Esophagus squamous epithelium (tissue), 4 donors: ENCODE results near the gene PPIP5K2.

ENCODE experiments used
- POLR2A ChIP-seq, 4 donors: fragments of 450-650 bp; IDR thresholded peaks; one replicate each; pipeline ENCODE4 v1.6.1; 2017; ENCODE audit warnings: antibody characterized with exemption in 4 of 4, mild to moderate bottlenecking in 4 of 4, moderate library complexity in 3 of 4
- TF ChIP-seq, protein P1 (sequence below), 6 experiments: fragments of 450-650 bp in 4 of 6; fragments of 200-600 bp in 2 of 6; sonication (generic) in 2 of 6; IDR thresholded peaks; one replicate each; pipeline ENCODE4 v1.5.1; 2016 to 2019; ENCODE audit warnings: antibody characterized with exemption in 6 of 6, mild to moderate bottlenecking in 4 of 6, moderate library complexity in 4 of 6

DNA sequence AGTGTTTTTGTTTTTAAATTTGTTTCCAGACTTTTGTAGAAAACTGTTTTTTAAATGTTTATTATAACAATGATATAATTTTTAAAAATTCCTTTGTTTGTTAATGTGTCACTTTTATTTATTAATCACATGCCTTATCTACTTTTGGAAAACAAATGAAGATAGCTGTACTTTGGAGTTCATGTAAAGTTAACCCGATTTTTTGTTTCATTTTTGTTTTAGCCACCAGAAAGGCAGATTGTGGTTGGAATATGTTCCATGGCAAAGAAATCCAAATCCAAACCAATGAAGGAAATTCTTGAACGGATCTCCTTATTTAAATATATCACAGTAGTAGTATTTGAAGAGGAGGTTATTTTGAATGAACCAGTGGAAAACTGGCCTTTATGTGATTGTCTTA is 13.1 kb downstream of the PPIP5K2 start:
- TF ChIP-seq, protein P1, sequence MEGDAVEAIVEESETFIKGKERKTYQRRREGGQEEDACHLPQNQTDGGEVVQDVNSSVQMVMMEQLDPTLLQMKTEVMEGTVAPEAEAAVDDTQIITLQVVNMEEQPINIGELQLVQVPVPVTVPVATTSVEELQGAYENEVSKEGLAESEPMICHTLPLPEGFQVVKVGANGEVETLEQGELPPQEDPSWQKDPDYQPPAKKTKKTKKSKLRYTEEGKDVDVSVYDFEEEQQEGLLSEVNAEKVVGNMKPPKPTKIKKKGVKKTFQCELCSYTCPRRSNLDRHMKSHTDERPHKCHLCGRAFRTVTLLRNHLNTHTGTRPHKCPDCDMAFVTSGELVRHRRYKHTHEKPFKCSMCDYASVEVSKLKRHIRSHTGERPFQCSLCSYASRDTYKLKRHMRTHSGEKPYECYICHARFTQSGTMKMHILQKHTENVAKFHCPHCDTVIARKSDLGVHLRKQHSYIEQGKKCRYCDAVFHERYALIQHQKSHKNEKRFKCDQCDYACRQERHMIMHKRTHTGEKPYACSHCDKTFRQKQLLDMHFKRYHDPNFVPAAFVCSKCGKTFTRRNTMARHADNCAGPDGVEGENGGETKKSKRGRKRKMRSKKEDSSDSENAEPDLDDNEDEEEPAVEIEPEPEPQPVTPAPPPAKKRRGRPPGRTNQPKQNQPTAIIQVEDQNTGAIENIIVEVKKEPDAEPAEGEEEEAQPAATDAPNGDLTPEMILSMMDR (IDR thresholded peaks at IDR 0.05): no peak
- no peak for TF ChIP-seq POLR2A (IDR thresholded peaks at IDR 0.05)
